Cardiac fibroblast (primary cell): ENCODE results near the gene BIK.

ENCODE experiments used
- DNase-seq, 2 donors: peaks; one replicate each; pipeline versions ENCODE4 v3.0.0 to v3.0.0-alpha.2; 2010; ENCODE audit warnings: low read depth in 2 of 2
- H3K4me3 ChIP-seq, 2 donors: replicated peaks in 1 of 2; 1 replicate in 1 of 2; 2 replicates in 1 of 2; pipeline ENCODE4 v1.5.1; 2011; ENCODE audit warnings: low read depth in 2 of 2, low read length in 2 of 2, mild to moderate bottlenecking in 2 of 2, moderate library complexity in 1 of 2
- CTCF ChIP-seq: IDR thresholded peaks from one replicate; pipeline ENCODE4 v1.5.1; 2011; ENCODE audit warnings: low read depth, mild to moderate bottlenecking, low read length, inconsistent platforms

BIK gene

DNA sequence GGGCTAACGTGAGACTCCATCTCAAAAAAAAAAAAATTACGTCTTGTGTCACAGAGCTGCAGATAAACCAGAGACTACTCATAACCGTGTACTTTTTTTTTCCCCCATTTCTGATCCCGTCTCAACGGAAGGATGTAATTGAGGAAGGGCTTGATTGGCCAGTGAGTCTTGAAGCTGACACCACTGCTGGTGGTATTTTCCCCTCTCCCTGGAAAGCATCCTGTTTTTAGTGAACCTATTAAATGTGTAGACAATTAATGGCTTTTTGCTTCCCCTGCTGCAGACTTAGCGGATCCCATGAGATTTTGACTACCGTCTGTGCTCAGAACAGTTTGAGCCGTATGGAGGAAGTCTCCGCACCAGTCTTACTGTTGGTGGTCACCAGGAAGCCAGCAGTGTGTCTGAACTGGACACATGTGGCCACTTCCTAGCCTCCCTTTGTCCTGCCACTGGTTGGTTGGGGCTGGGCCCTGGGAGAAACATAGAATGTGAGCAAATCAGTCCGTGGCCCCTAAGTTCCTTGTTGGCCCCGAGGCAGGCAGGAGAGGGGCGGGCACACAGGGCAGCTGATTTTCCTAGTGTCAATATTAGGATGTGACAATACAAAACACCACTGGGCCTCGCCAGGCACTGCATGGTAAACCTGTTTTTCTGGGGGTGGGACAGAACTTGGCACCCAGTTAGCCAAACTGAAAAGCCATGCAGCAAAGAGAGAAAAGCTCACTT is 3.1 kb downstream of the BIK start:
- DNase-seq: no peak
- no peak for TF ChIP-seq CTCF
- no peak overlapping the region for H3K4me3 ChIP-seq

GRCh38 chr22:43114958-43115357 is 4.4 kb downstream of the BIK start:
- no peak for TF ChIP-seq CTCF
- no peak for DNase-seq
- H3K4me3 ChIP-seq: no peak overlapping the region

DNA sequence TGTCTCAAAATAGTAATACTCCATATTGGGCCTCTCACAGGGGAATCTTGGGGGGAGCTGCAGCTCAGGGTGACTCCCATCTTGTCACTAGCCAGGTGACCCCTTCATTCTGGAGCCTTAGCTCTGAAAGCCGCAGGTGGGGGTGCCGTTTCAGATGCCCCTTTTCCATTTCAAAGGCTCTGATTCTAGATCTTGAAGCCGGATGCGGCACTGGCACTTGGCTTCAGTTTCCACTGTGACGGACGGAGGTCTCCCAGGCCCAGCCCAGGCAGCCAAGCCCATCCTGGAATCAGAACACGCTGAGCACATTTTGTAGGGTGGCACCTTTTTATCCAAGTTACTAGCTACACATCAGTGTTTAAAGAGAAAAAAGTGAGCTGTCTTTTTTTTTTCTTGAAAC is 6.4 kb downstream of the BIK start:
- H3K4me3 ChIP-seq: no peak overlapping the region
- DNase-seq: no peak
- no peak for TF ChIP-seq CTCF

- TF ChIP-seq CTCF: no peak
- no peak overlapping the region for H3K4me3 ChIP-seq
- no peak for DNase-seq
These were observed 7.7 kb downstream of the BIK start for GRCh38 chr22:43118024-43118849.

GRCh38 chr22:43118953-43119458 is 8.5 kb downstream of the BIK start:
- peak in 1 of 2 donors; percentile 20 for DNase-seq
- no peak for TF ChIP-seq CTCF
- no peak overlapping the region for H3K4me3 ChIP-seq

GRCh38 chr22:43126501-43127165 is 16.1 kb downstream of the BIK start:
- H3K4me3 ChIP-seq: no peak overlapping the region
- peak; percentile 64 to 85 for DNase-seq
- TF ChIP-seq CTCF: no peak
